Stimulated activated CD4-positive, alpha-beta T cell treated with anti-CD3 and anti-CD28 coated beads, TNF-alpha, amount 100 ng/mL, for 48 hours (primary cell): ENCODE data around the gene PDGFD.

Experiments used
- DNase-seq, 3 donors: peaks; one replicate each; pipeline ENCODE4 v3.0.0-alpha.2; 2020; ENCODE audit warnings: low read depth in 3 of 3

The PDGFD gene

GRCh38 chr11:104000798-104001197, 163.1 kb downstream of the PDGFD start:
- DNase-seq, result no peak

- DNase-seq, result no peak
These were observed 165.0 kb downstream of the PDGFD start for GRCh38 chr11:103998826-103999508.

- no peak for DNase-seq
These were observed 166.9 kb downstream of the PDGFD start for GRCh38 chr11:103997082-103997481.

- no peak for DNase-seq
These were observed 168.1 kb downstream of the PDGFD start for GRCh38 chr11:103995896-103996295.

GRCh38 chr11:103994518-103994917, 169.4 kb downstream of the PDGFD start:
- no peak for DNase-seq

GRCh38 chr11:103994094-103994493, 169.9 kb downstream of the PDGFD start:
- no peak for DNase-seq

GRCh38 chr11:103993507-103993906, 170.4 kb downstream of the PDGFD start:
- DNase-seq, result no peak

GRCh38 chr11:103988595-103988969, 175.4 kb downstream of the PDGFD start:
- no peak for DNase-seq

- no peak for DNase-seq
These were observed 176.0 kb downstream of the PDGFD start for GRCh38 chr11:103987629-103988594.

- no peak for DNase-seq
These were observed 178.9 kb downstream of the PDGFD start for GRCh38 chr11:103985041-103985440.

- DNase-seq, result no peak
These were observed 183.8 kb downstream of the PDGFD start for GRCh38 chr11:103980108-103980507.

- no peak for DNase-seq
These were observed 185.0 kb downstream of the PDGFD start for GRCh38 chr11:103978616-103979595.

- no peak for DNase-seq
These were observed 191.9 kb downstream of the PDGFD start for GRCh38 chr11:103972013-103972412.

GRCh38 chr11:103970701-103971249, 193.2 kb downstream of the PDGFD start:
- no peak for DNase-seq

GRCh38 chr11:103968685-103969084, 195.3 kb downstream of the PDGFD start:
- DNase-seq, result no peak

GRCh38 chr11:103967985-103968384, 196.0 kb downstream of the PDGFD start:
- DNase-seq, result no peak

GRCh38 chr11:103964390-103964789, 199.6 kb downstream of the PDGFD start:
- DNase-seq, result no peak

GRCh38 chr11:103963648-103964047, 200.3 kb downstream of the PDGFD start:
- DNase-seq, result no peak

GRCh38 chr11:103961010-103961409, 202.9 kb downstream of the PDGFD start:
- no peak for DNase-seq

GRCh38 chr11:103960108-103960507, 203.8 kb downstream of the PDGFD start:
- DNase-seq, result no peak

GRCh38 chr11:103959279-103959942, 204.5 kb downstream of the PDGFD start:
- DNase-seq, result no peak
